Astrocyte of the spinal cord (primary cell): ENCODE measurements around the gene STARD9.

Experiments
- DNase-seq: peaks from one replicate; pipeline ENCODE4 v3.0.0; 2011; ENCODE audit warnings: low read depth, low spot score
- H3K4me3 ChIP-seq: 2 replicates; pipeline ENCODE4 v1.5.1; 2011; ENCODE audit warnings: low read depth, mild to moderate bottlenecking, low read length, moderate library complexity
- in situ Hi-C: cut with HindIII; loops from 2 replicates; pipeline ENCODE4 v1.10.0; 2017; ENCODE audit warnings: low sequenced_read_pairs
- TF ChIP-seq, protein P1 (sequence below): IDR thresholded peaks from 2 replicates; pipeline ENCODE4 v1.5.1; 2012; ENCODE audit warnings: low read depth, mild to moderate bottlenecking, low read length, inconsistent platforms

Gene STARD9

DNA sequence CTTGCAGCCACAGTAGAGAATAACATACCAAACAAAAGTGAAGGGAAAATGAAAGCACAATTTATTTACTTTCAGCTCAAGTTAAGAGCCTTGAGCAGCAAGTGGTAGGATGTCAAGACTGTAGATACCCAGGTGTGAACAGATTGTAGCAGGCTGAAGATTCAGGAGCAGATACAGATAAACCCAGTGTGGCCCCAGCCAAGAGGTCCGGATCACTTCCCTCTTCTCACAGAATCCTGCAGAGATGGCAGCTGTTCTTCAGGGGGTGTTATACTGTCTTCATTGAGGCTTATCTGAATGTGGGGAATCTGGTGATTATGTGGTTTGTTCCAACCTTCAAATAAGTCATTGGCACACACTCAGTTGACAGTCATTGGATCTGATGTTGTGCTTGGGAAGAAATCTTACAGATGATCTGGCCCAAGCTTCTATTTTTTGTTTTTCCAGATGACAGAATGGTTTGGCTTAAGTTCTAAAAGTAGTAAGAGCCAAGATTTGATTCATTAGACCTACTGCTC, 2.2 kb downstream of the STARD9 start:
- TF ChIP-seq, protein P1, sequence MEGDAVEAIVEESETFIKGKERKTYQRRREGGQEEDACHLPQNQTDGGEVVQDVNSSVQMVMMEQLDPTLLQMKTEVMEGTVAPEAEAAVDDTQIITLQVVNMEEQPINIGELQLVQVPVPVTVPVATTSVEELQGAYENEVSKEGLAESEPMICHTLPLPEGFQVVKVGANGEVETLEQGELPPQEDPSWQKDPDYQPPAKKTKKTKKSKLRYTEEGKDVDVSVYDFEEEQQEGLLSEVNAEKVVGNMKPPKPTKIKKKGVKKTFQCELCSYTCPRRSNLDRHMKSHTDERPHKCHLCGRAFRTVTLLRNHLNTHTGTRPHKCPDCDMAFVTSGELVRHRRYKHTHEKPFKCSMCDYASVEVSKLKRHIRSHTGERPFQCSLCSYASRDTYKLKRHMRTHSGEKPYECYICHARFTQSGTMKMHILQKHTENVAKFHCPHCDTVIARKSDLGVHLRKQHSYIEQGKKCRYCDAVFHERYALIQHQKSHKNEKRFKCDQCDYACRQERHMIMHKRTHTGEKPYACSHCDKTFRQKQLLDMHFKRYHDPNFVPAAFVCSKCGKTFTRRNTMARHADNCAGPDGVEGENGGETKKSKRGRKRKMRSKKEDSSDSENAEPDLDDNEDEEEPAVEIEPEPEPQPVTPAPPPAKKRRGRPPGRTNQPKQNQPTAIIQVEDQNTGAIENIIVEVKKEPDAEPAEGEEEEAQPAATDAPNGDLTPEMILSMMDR: no peak
- in situ Hi-C loops: no loop called here
- peak; percentile 85 for DNase-seq
- no peak overlapping the region for H3K4me3 ChIP-seq

GRCh38 chr15:42578984-42579537, 3.7 kb downstream of the STARD9 start:
- TF ChIP-seq, protein P1: no peak
- in situ Hi-C loops: no loop called here
- H3K4me3 ChIP-seq: no peak overlapping the region
- DNase-seq: no peak

DNA sequence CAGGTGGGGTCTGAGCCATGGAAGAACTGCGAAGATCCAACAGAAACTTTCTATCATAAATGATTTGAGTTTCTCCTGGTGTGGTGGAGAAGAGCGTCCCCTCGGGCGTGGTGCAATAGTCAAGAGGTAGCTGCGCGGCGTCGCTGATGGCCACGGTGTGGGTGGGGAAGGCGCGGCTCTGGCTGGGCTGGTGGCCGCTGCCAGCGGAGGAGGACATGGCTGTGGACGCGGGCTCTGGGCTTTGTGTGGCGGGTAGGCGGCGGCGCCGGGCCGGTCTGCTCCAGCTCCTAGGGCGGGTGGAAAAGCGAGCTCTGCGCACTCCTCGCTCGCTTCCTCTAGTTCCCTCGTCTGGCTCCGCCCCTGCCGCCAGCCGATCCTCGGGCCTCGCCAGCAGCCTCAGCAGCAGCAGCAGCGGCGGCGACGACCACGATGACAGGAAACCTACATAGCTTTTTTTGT, 5.9 kb downstream of the STARD9 start:
- in situ Hi-C loops: no loop called here
- peak; percentile 67 for DNase-seq
- peak overlapping the region; percentile 47 for H3K4me3 ChIP-seq
- TF ChIP-seq, protein P1: no peak

- no peak overlapping the region for H3K4me3 ChIP-seq
Measured at GRCh38 chr15:42582569-42583375, 7.4 kb downstream of the STARD9 start.

DNA sequence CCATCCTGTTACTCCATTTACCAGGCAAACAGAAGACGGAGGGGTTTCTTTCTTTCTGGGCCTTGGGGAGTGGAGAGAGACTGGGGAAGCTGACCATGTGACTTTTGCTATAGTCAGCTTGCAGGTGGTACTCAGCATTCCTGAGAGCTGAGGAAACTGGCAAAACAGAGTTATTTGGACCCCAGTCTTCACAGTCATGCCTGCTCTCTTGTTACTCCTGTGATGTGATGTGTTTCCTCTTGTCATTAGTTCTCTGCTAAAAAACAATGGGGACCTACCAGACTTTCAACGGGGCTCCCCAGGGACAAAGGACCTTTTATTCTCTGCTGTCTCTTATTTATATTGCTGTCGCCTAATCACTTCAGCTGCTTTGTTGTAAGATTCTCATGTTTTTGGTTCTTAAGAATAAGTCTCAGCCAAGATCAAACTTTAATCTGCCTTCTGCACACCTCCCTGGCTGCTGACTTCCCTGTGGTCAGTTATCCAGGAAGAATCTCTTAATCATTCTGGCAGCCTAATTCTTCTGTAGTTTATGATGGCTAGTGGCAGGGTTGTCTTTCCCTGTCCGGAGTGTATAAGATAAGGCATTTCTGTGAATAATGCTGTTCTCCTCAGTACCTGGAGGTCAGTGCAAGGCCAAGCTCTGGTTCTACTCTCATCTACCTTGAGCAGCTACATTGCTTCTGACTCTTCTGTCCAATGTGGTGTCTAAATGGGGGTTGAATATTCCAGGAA, 8.8 kb downstream of the STARD9 start:
- in situ Hi-C loops: no loop called here

More at GRCh38 chr15:42582569-42583375, 7.4 kb downstream of the STARD9 start:
- in situ Hi-C loops: no loop called here
- no peak for DNase-seq
- TF ChIP-seq, protein P1: no peak

DNA sequence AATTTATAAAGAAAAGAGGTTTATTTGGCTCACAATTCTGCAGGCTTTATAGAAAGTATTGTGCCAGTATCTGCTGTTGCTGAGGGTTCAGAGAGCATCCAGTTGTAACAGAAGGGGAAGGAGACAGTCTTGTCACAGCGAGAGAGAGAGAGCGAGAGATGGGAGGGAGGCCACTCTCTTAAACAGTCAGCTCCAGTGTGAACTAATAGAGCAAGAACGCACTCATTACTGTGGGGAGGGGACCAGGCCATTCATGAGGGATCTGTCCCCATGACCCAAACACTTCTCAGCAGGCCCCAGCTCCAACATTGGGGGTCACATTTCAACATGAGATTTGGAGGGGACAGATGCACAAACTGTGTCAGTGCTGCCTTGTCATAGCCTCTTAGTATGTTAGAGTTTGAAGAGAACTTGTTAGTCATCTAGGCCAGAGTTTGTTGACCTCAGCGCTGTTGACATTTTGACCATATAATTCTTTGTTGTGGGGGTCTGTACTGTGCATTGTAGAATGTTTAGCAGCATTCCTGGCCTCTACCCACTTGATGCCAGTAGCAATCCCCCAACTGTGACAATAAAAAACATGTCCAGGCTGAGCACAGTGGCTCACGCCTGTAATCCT, 15.3 kb downstream of the STARD9 start:
- no peak overlapping the region for H3K4me3 ChIP-seq
- DNase-seq: no peak
- TF ChIP-seq, protein P1: no peak
- in situ Hi-C loops: no loop called here

More for the DNA sequence above, 8.8 kb downstream of the STARD9 start:
- DNase-seq: peak; percentile 10
- TF ChIP-seq, protein P1: no peak
- H3K4me3 ChIP-seq: no peak overlapping the region
